ENCODE measurements around the gene CSK. TPM values are rescaled to one million over a fixed set of nuclear protein-coding genes. Genes with fewer than 3 reads are reported as not detected.

Gene CSK
- total and polyA plus RNA-seq, 2 donors from 2014 or later: 18.9 to 58.8 TPM

DNA sequence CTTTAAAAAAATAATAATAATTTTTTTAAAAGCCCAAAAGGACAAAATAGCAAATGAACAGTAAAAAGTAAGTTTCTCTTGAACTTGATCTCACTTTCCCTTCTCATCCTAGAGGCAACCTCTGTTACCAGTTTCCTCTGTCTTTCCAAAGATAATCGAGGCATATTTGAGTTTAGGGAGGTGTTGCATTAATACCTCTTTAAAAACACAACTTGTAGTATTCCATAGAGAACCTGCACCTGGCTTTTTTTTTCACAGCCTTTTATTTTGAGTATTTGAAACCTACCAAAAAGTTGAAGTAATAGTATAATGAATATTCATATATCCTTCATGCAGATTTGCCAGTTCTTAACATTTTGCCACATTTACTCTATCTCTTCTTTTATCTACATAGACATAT, 9.1 kb downstream of the CSK start:
- DNase-seq (no peak), FAIRE-seq (no peak)
- H3K4me3 ChIP-seq (ENCODE audit: low read length in 3 of 3): no peak overlapping the region
- TF ChIP-seq, protein P1, sequence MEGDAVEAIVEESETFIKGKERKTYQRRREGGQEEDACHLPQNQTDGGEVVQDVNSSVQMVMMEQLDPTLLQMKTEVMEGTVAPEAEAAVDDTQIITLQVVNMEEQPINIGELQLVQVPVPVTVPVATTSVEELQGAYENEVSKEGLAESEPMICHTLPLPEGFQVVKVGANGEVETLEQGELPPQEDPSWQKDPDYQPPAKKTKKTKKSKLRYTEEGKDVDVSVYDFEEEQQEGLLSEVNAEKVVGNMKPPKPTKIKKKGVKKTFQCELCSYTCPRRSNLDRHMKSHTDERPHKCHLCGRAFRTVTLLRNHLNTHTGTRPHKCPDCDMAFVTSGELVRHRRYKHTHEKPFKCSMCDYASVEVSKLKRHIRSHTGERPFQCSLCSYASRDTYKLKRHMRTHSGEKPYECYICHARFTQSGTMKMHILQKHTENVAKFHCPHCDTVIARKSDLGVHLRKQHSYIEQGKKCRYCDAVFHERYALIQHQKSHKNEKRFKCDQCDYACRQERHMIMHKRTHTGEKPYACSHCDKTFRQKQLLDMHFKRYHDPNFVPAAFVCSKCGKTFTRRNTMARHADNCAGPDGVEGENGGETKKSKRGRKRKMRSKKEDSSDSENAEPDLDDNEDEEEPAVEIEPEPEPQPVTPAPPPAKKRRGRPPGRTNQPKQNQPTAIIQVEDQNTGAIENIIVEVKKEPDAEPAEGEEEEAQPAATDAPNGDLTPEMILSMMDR (IDR thresholded peaks at IDR 0.05; ENCODE audit: borderline replicate concordance, extremely low read depth, insufficient read depth): no peak
- no peaks in the 10 kb centered on the region for H3K36me3 ChIP-seq (ENCODE audit: control insufficient read depth in 2 of 3, insufficient read depth in 3 of 3, low read length in 3 of 3)
- peaks cover 0 to 56% (median 43%) of the 10 kb centered on the region in 3 donors for H3K4me1 ChIP-seq (ENCODE audit: control insufficient read depth in 2 of 3, insufficient read depth in 2 of 3, low read depth in 1 of 3, low read length in 3 of 3)
- H3K27me3 ChIP-seq (ENCODE audit: control insufficient read depth, insufficient read depth, low read length): no peaks in the 10 kb centered on the region
- H3K9ac ChIP-seq (ENCODE audit: low read length in 3 of 3): no peak overlapping the region
- H3K9me3 ChIP-seq (ENCODE audit: control insufficient read depth in 2 of 3, insufficient read depth in 1 of 3, low read length in 3 of 3): no peaks in the 10 kb centered on the region
- no peak overlapping the region for H3K27ac ChIP-seq (ENCODE audit: low read depth in 2 of 2, low read length in 2 of 2)
- intact Hi-C loops (cut with DNase I): no loop called here

DNA sequence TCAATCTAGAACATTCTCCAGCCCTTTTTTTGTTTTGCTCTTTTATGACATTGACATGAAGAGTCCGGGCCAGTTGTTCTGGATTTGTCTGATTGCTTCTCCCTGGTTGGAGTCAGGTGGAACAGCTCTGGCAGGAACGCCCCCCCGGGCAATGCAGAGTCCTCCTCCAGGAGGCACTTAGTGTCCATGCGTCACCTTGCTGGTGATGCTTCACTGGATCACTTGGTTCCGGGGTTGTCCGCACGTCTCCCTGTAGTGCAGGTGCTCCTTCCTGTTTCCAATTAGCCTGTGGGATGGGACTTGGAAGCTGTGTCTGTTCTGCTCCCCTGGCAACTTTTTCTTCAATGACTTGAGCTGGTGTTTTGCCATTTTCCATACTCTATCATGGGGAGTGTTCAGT, 9.8 kb downstream of the CSK start:
- H3K36me3 ChIP-seq (ENCODE audit: control insufficient read depth in 2 of 3, insufficient read depth in 3 of 3, low read length in 3 of 3): no peaks in the 10 kb centered on the region
- no peak overlapping the region for H3K9ac ChIP-seq (ENCODE audit: low read length in 3 of 3)
- no peak overlapping the region for H3K27ac ChIP-seq (ENCODE audit: low read depth in 2 of 2, low read length in 2 of 2)
- H3K4me3 ChIP-seq (ENCODE audit: low read length in 3 of 3): no peak overlapping the region
- H3K9me3 ChIP-seq (ENCODE audit: control insufficient read depth in 2 of 3, insufficient read depth in 1 of 3, low read length in 3 of 3): no peaks in the 10 kb centered on the region
- intact Hi-C loops (cut with DNase I): no loop called here
- FAIRE-seq: no peak
- H3K27me3 ChIP-seq (ENCODE audit: control insufficient read depth, insufficient read depth, low read length): no peaks in the 10 kb centered on the region
- TF ChIP-seq, protein P1 (IDR thresholded peaks at IDR 0.05; ENCODE audit: borderline replicate concordance, extremely low read depth, insufficient read depth): no peak
- no peak for DNase-seq
- H3K4me1 ChIP-seq (ENCODE audit: control insufficient read depth in 2 of 3, insufficient read depth in 2 of 3, low read depth in 1 of 3, low read length in 3 of 3): peaks cover 0 to 50% (median 41%) of the 10 kb centered on the region in 3 donors

DNA sequence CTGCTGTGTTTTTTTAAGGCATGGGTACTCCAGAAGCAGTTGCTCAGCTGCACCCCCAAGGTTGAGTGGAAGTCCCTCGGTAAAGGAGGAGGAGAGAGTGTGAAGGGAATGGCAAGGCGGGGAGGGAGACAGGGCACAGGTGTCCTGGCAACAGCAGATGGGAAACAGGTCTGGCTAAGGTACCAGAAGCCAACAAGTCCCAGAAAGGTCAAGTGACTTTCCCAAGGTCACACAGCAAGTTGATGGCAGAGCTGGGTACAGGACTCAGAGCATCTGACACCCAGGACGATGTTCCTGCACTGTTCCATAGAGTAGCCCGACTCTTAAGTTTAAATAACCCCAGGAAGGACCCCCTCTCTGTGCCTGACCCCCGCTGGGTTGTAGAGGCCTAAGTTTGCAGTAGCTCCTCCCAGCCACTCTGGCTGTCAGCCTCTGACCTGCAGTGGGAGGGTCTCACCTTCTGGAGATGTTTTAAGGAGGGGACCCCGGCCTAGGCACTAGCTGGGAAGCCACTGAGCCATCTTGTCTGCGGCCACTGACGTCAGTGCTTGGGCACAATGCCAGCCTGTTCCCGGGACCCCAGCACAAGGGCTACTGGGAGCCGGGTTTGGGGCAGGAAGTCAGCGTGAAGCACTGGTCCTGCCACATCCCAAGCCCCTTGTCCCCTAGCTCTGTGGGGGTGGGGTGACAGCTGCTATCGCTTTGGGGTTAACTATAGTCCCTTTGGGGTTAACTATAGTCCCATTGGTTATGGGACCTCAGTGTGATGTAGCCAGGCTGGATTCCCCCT, 10.5 kb downstream of the CSK start:
- intact Hi-C loops (cut with DNase I): no loop called here
- no peaks in the 10 kb centered on the region for H3K36me3 ChIP-seq (ENCODE audit: control insufficient read depth in 2 of 3, insufficient read depth in 3 of 3, low read length in 3 of 3)
- no peak overlapping the region for H3K27ac ChIP-seq (ENCODE audit: low read depth in 2 of 2, low read length in 2 of 2)
- no peaks in the 10 kb centered on the region for H3K27me3 ChIP-seq (ENCODE audit: control insufficient read depth, insufficient read depth, low read length)
- TF ChIP-seq, protein P1 (IDR thresholded peaks at IDR 0.05; ENCODE audit: borderline replicate concordance, extremely low read depth, insufficient read depth): no peak
- H3K9me3 ChIP-seq (ENCODE audit: control insufficient read depth in 2 of 3, insufficient read depth in 1 of 3, low read length in 3 of 3): no peaks in the 10 kb centered on the region
- FAIRE-seq (no peak), DNase-seq (no peak)
- H3K4me3 ChIP-seq (ENCODE audit: low read length in 3 of 3): no peak overlapping the region
- peaks cover 0 to 43% (median 35%) of the 10 kb centered on the region in 3 donors for H3K4me1 ChIP-seq (ENCODE audit: control insufficient read depth in 2 of 3, insufficient read depth in 2 of 3, low read depth in 1 of 3, low read length in 3 of 3)
- peak overlapping the region in 1 of 3 donors; percentile 7 for H3K9ac ChIP-seq (ENCODE audit: low read length in 3 of 3)
